Uterus (tissue), 4 donors: ENCODE results near the gene ZNF341. TPM values are rescaled to one million over a fixed set of nuclear protein-coding genes. Genes with fewer than 3 reads are reported as not detected.

Experiments
- DNase-seq, 2 donors: peaks; one replicate each; pipeline ENCODE4 v3.0.0-alpha.2; 2019 to 2020
- H3K27ac ChIP-seq, 2 donors: fragments of 200-600 bp; sonication (generic); 1 replicate in 1 of 2; 2 replicates in 1 of 2; pipeline ENCODE4 v1.5.1; 2016 to 2018
- H3K27me3 ChIP-seq, 2 donors: fragments of 200-600 bp; sonication (generic); one replicate each; pipeline ENCODE4 v1.5.1; 2018 to 2019; ENCODE audit warnings: control low read depth in 1 of 2
- H3K36me3 ChIP-seq, 2 donors: fragments of 200-600 bp; sonication (generic); one replicate each; pipeline ENCODE4 v1.5.1; 2019; ENCODE audit warnings: control low read depth in 1 of 2
- H3K4me1 ChIP-seq, 2 donors: fragments of 200-600 bp; sonication (generic); one replicate each; pipeline ENCODE4 v1.5.1; 2018 to 2019; ENCODE audit warnings: control low read depth in 1 of 2
- H3K4me3 ChIP-seq, 2 donors: fragments of 200-600 bp; sonication (generic); 1 replicate in 1 of 2; 2 replicates in 1 of 2; pipeline ENCODE4 v1.5.1; 2018 to 2019; ENCODE audit warnings: mild to moderate bottlenecking in 1 of 2
- H3K9me3 ChIP-seq, 2 donors: fragments of 200-600 bp; sonication (generic); one replicate each; pipeline ENCODE4 v1.5.1; 2019; ENCODE audit warnings: control low read depth in 1 of 2
- CTCF ChIP-seq, 4 experiments: fragments of 200-600 bp in 2 of 4; fragments of 450-650 bp in 2 of 4; sonication (generic) in 2 of 4; IDR thresholded peaks; one replicate each; pipeline ENCODE4 v1.5.1; 2016 to 2019; ENCODE audit warnings: antibody characterized with exemption in 4 of 4, mild to moderate bottlenecking in 2 of 4, moderate library complexity in 1 of 4
- POLR2A ChIP-seq, 2 donors: fragments of 450-650 bp; IDR thresholded peaks; one replicate each; pipeline ENCODE4 v1.6.1; 2016; ENCODE audit warnings: antibody characterized with exemption in 2 of 2, mild to moderate bottlenecking in 1 of 2, moderate library complexity in 1 of 2
- intact Hi-C: fragments of 100-400 bp; cut with DNase I; formaldehyde crosslinking; loops from one replicate; pipeline ENCODE4 v1.15.1; 2023; ENCODE audit warnings: low total_unique reads
- total RNA-seq, 4 donors: library from RNA; depleted of rRNA in 3 of 4; stranded (reverse); fragments of >200 nt in 3 of 4; gene quantifications; one replicate each; pipeline versions ENCODE4 v1.1.0 to v1.2.4, GENCODE V29; 2014 to 2023
- donor health status: DM: yes; HTN: yes; CAD: no.

ZNF341 gene
- total RNA-seq, 4 donors from 2014 or later, result 1.2 to 3.3 (median 2.7) TPM

- Histone ChIP-seq H3K27ac (peak overlapping the region; percentile 42 to 71), H3K4me3 (peak overlapping the region in 1 of 2 donors; percentile 34), H3K9me3 (no peaks in the 10 kb centered on the region), H3K36me3 (no peaks in the 10 kb centered on the region), H3K27me3 (no peaks in the 10 kb centered on the region), H3K4me1 (peaks cover 0 to 8% of the 10 kb centered on the region in 2 donors)
- no peak for DNase-seq
- intact Hi-C loops, result no loop called here
- TF ChIP-seq POLR2A (IDR thresholded peaks at IDR 0.05) (no peak), CTCF (IDR thresholded peaks at IDR 0.05) (no peak)
Measured at GRCh38 chr20:33686984-33687366, 44.8 kb upstream of the ZNF341 start.

GRCh38 chr20:33687370-33687915, 44.4 kb upstream of the ZNF341 start:
- TF ChIP-seq CTCF (IDR thresholded peaks at IDR 0.05), result no peak
- no peak for TF ChIP-seq POLR2A (IDR thresholded peaks at IDR 0.05)
- Histone ChIP-seq H3K27me3 (no peaks in the 10 kb centered on the region), H3K4me3 (no peak overlapping the region), H3K9me3 (no peaks in the 10 kb centered on the region), H3K4me1 (peaks cover 0 to 8% of the 10 kb centered on the region in 2 donors), H3K27ac (no peak overlapping the region), H3K36me3 (no peaks in the 10 kb centered on the region)
- intact Hi-C loops, result no loop called here
- no peak for DNase-seq

GRCh38 chr20:33687993-33688937, 43.5 kb upstream of the ZNF341 start:
- Histone ChIP-seq H3K36me3 (no peaks in the 10 kb centered on the region), H3K27ac (no peak overlapping the region), H3K9me3 (no peaks in the 10 kb centered on the region), H3K27me3 (no peaks in the 10 kb centered on the region), H3K4me3 (no peak overlapping the region), H3K4me1 (peaks cover 0 to 8% of the 10 kb centered on the region in 2 donors)
- TF ChIP-seq POLR2A (IDR thresholded peaks at IDR 0.05), result no peak
- TF ChIP-seq CTCF (IDR thresholded peaks at IDR 0.05), result no peak
- DNase-seq, result no peak
- intact Hi-C loops, result no loop called here

GRCh38 chr20:33688938-33689424, 42.8 kb upstream of the ZNF341 start:
- no peaks in the 10 kb centered on the region for H3K27me3 ChIP-seq
- H3K4me1 ChIP-seq, result peaks cover 0 to 8% of the 10 kb centered on the region in 2 donors
- DNase-seq, result no peak
- H3K36me3 ChIP-seq, result no peaks in the 10 kb centered on the region
- intact Hi-C loops, result no loop called here
- no peak for TF ChIP-seq CTCF (IDR thresholded peaks at IDR 0.05)
- no peak for TF ChIP-seq POLR2A (IDR thresholded peaks at IDR 0.05)
- no peak overlapping the region for H3K27ac ChIP-seq
- no peak overlapping the region for H3K4me3 ChIP-seq
- H3K9me3 ChIP-seq, result no peaks in the 10 kb centered on the region

- intact Hi-C loops, result no loop called here
- no peak overlapping the region for H3K27ac ChIP-seq
- no peak overlapping the region for H3K4me3 ChIP-seq
- no peaks in the 10 kb centered on the region for H3K36me3 ChIP-seq
- no peak for TF ChIP-seq CTCF (IDR thresholded peaks at IDR 0.05)
- TF ChIP-seq POLR2A (IDR thresholded peaks at IDR 0.05), result no peak
- peaks cover 0 to 8% of the 10 kb centered on the region in 2 donors for H3K4me1 ChIP-seq
- no peaks in the 10 kb centered on the region for H3K9me3 ChIP-seq
- no peaks in the 10 kb centered on the region for H3K27me3 ChIP-seq
- no peak for DNase-seq
Measured at GRCh38 chr20:33689493-33689892, 42.3 kb upstream of the ZNF341 start.
